Measurements from ENCODE around the gene ZFAND2A. TPM values are rescaled to one million over a fixed set of nuclear protein-coding genes. Genes with fewer than 3 reads are reported as not detected.
A peak's percentile ranks its signal among the peaks of the same experiment; 100 is the strongest.
"Not testable (repeated sequence)": the region's sequence is repeated elsewhere in the genome, so short reads cannot be mapped to it uniquely, and the experiment has no call there.

The ZFAND2A gene
- total RNA-seq, 2 donors from 2014 or later: 27.1 to 27.7 TPM

DNA sequence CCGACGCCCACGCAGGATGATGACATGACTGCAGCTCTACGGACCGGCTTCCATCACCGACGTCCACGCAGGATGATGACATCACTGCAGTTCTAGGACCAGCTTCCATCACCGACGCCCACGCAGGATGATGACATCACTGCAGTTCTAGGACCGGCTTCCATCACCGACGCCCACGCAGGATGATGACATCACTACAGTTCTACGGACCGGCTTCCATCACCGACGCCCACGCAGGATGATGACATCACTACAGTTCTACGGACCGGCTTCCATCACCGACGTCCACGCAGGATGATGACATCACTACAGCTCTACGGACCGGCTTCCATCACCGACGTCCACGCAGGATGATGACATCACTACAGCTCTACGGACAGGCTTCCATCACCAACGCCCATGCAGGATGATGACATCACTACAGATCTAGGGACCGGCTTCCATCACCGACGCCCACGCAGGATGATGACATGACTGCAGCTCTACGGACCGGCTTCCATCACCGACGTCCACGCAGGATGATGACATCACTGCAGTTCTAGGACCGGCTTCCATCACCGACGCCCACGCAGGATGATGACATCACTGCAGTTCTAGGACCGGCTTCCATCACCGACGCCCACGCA lies 43.5 kb downstream of the ZFAND2A start:
- H3K9me3 Mint-ChIP-seq; H3K36me3 Mint-ChIP-seq (ENCODE audit: low read depth); H3K27me3 Mint-ChIP-seq; ATAC-seq (replicated peaks); H3K4me3 Mint-ChIP-seq; H3K4me1 Mint-ChIP-seq: not testable (repeated sequence)
- H3K27ac Mint-ChIP-seq: peak overlapping the region; percentile 77

DNA sequence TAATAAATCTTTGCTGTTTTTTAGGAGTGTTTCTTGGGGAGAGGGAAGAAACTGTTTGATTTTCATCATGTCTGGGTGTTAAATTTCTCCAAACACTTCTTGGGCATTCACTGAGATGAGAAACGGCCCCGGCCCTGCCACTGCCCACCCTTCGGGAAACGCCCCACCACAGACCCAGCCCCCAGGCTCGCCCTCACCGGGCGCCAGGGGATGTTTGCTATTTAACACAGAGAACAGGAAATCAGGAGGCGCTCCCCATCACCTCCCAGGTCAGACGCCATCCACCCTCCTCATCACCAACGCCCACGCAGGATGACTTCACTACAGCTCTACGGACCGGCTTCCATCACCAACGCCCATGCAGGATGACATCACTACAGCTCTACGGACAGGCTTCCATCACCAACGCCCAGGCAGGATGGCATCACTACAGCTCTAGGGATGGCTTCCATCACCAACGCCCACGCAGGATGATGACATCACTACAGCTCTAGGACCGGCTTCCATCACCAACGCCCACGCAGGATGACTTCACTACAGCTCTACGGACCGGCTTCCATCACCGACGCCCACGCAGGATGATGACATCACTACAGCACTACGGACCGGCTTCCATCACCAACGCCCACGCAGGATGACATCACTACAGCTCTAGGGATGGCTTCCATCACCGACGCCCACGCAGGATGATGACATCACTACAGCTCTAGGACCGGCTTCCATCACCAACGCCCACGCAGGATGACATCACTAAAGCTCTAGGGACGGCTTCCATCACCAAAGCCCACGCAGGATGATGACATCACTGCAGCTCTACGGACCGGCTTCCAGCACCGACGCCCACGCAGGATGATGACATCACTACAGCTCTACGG lies 44.6 kb downstream of the ZFAND2A start:
- H3K4me3 Mint-ChIP-seq; H3K27me3 Mint-ChIP-seq; H3K36me3 Mint-ChIP-seq (ENCODE audit: low read depth); H3K4me1 Mint-ChIP-seq; ATAC-seq (replicated peaks); H3K9me3 Mint-ChIP-seq: not testable (repeated sequence)
- peak overlapping the region; percentile 77 for H3K27ac Mint-ChIP-seq

- peaks cover 7% of the 10 kb centered on the region for H3K36me3 Mint-ChIP-seq (ENCODE audit: low read depth)
- H3K4me1 Mint-ChIP-seq: peaks cover 6% of the 10 kb centered on the region
- no peaks in the 10 kb centered on the region for H3K9me3 Mint-ChIP-seq
- no peaks in the 10 kb centered on the region for H3K27me3 Mint-ChIP-seq
- H3K27ac Mint-ChIP-seq: no peak overlapping the region
- ATAC-seq (replicated peaks): no peak
- H3K4me3 Mint-ChIP-seq: no peak overlapping the region
These were observed 45.5 kb downstream of the ZFAND2A start for GRCh38 chr7:1114505-1114904.

DNA sequence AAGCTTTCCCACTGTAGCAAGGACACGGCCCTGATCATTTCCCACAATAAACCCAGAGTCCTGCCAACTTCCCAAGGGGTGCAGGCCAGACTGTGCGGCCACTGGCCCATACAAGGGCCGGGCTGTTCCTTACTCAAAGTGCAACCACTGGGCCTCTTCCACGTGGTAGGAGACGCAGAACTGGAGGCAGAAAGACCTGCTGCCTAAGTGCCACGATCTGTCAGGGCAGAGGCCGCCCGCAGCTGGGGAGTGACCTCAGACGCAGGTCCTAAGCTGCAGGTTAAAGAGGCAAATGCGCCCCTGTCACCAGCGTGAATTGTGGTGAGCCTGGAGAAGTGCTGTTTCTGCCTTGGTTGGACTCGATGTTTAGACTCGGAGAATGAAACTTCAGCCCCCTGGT lies 45.9 kb downstream of the ZFAND2A start:
- no peak overlapping the region for H3K4me3 Mint-ChIP-seq
- ATAC-seq (replicated peaks): no peak
- H3K36me3 Mint-ChIP-seq (ENCODE audit: low read depth): peaks cover 7% of the 10 kb centered on the region
- peaks cover 6% of the 10 kb centered on the region for H3K4me1 Mint-ChIP-seq
- H3K27me3 Mint-ChIP-seq: no peaks in the 10 kb centered on the region
- H3K9me3 Mint-ChIP-seq: no peaks in the 10 kb centered on the region
- H3K27ac Mint-ChIP-seq: no peak overlapping the region

GRCh38 chr7:1113548-1113885 lies 46.5 kb downstream of the ZFAND2A start:
- H3K4me1 Mint-ChIP-seq: peaks cover 6% of the 10 kb centered on the region
- no peak for ATAC-seq (replicated peaks)
- no peak overlapping the region for H3K27ac Mint-ChIP-seq
- H3K4me3 Mint-ChIP-seq: no peak overlapping the region
- peaks cover 7% of the 10 kb centered on the region for H3K36me3 Mint-ChIP-seq (ENCODE audit: low read depth)
- H3K27me3 Mint-ChIP-seq: no peaks in the 10 kb centered on the region
- no peaks in the 10 kb centered on the region for H3K9me3 Mint-ChIP-seq

DNA sequence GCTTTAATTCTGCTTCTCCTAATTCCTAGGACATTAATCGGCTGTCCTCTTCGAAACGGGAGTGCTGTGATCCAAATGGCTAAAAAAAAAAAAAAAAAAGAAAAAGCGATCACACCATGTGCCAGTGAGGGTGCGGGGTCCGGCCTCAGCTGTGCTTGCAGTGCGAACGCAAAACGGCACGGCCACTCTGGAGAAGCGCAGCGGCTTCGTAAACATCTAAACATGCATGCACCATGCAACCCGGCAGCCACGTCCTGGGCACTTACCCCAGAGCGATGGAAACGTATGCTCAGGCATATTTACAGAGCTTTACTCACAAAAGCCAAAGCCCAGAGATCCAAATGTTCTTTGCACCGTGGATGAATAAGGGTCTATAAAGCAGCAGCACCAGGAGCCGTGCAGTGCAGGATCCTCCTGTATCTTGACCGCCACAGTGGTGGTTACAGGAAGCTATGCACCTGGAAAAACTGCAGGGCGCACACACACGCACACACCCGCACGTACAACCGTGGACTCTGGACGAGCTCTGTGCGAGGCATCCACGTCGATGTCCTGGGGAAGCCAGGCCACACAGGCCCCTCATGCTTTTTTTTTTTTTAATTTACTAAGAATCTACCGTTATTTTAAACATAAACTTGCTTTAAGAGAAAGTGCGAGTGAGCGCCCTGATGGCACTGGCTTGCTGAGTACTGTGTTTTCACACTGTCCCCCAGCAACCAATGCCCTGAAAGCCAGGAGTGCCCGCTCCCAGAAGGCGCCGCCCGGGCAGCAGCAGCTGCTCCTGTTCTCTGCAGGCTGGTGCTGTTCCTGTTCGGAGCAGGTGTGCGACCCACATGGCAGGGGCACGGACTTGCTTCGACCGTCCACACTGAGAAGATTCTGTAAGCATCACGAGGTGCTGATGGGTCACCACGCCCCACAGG lies 47.1 kb downstream of the ZFAND2A start:
- no peak overlapping the region for H3K4me3 Mint-ChIP-seq
- no peak overlapping the region for H3K27ac Mint-ChIP-seq
- no peaks in the 10 kb centered on the region for H3K27me3 Mint-ChIP-seq
- no peaks in the 10 kb centered on the region for H3K9me3 Mint-ChIP-seq
- peaks cover 6% of the 10 kb centered on the region for H3K36me3 Mint-ChIP-seq (ENCODE audit: low read depth)
- ATAC-seq (replicated peaks): no peak
- peaks cover 5% of the 10 kb centered on the region for H3K4me1 Mint-ChIP-seq

DNA sequence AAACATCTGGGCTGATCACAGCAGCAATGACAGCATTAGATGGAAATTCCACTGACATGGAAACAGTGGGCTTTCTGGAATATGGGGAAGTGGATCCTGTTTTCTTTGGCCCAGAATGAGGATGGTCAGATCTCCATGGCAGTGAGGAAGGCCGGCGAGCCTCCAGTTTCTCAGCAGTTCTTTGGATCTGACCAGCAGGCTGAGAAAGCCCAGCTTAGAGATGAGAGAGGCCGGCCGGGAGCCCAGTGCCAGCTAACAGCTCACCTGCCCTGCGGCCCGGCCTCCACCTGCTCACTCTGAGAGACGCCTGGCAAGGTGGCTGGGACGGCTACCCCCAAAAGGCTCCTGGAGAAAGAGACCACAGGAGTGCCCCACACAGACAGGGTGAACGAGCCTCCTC lies 47.9 kb downstream of the ZFAND2A start:
- no peak for ATAC-seq (replicated peaks)
- Mint-ChIP-seq H3K4me3 (no peak overlapping the region), H3K4me1 (no peaks in the 10 kb centered on the region), H3K27ac (no peak overlapping the region), H3K9me3 (no peaks in the 10 kb centered on the region), H3K27me3 (no peaks in the 10 kb centered on the region), H3K36me3 (ENCODE audit: low read depth) (no peaks in the 10 kb centered on the region)

DNA sequence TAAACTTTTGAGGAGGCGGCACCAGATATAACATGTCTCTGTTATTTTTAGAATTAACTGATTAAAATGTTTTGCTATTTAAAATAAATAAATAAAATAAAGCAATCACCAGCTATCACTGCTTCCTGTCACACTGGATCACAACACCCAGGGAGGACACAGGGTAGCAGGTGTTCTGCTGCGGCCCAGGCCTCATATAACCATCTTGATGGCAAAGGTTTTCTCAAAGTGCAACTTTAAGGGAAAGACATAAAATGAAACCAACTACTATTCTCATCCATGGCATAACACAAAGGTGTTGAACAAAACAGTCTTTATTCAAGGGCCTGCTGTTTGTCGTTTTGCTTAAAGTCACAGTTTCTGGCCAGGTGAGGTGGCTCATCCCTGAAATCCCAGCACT lies 48.8 kb downstream of the ZFAND2A start:
- Mint-ChIP-seq H3K9me3 (no peaks in the 10 kb centered on the region), H3K27ac (no peak overlapping the region), H3K27me3 (no peaks in the 10 kb centered on the region), H3K4me1 (no peaks in the 10 kb centered on the region), H3K4me3 (no peak overlapping the region), H3K36me3 (ENCODE audit: low read depth) (no peaks in the 10 kb centered on the region)
- ATAC-seq (replicated peaks): no peak

DNA sequence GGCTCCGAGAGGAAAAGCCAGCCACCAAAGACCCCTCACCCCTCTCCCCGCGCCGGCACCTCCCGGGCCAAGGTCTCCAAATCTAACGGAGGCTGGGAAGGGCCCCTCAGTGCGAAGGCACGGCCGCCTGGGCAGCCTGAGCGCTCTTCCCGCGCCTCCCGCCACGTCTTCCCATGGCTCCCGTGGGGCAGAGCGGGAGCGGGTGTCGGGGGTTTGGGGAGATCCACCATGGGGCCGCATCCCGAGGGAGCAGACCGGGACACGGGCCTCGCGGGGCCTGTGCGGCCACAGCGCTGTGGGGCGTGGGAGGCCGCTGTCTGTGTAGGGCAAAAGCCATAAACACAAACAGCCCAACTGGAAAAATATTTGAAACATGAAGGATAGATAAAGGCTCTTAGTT lies 49.6 kb downstream of the ZFAND2A start:
- H3K27me3 Mint-ChIP-seq: no peaks in the 10 kb centered on the region
- ATAC-seq (replicated peaks): no peak
- no peak overlapping the region for H3K27ac Mint-ChIP-seq
- no peaks in the 10 kb centered on the region for H3K4me1 Mint-ChIP-seq
- H3K36me3 Mint-ChIP-seq (ENCODE audit: low read depth): no peaks in the 10 kb centered on the region
- H3K4me3 Mint-ChIP-seq: no peak overlapping the region
- H3K9me3 Mint-ChIP-seq: no peaks in the 10 kb centered on the region

DNA sequence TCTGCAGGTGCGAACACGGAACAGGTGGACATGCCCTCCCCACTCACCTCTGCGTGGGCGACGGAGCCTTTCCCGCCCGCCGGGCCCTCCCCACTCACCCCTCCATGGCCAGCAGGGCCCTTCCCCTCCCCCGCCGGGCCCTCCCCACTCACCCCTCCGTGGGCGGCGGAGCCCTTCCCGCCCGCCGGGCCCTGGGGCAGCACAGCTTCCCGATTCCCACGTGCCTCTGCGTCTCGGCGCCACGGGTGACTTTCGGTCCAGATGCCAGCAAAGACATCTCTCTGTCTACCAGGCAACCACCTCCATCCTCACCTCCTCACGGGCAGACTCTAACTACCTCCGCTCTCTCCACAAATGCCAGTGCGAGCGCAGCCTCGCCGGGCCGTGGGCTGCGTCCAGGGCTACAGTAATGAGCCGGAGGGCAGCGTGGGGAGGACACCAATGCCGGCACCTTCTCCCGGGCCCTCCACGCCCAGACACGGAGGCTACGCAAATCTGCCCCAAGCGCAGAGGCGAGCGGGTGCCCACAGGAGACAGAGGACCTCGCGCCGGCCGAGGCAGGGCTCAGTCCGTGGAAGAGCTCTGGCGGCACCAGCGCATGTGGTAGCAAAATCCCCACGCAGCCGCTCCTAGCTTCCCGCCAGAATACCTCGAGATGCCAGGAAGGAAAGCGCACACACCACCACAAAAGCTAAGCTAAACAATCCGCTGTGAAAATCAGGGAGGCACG lies 50.2 kb downstream of the ZFAND2A start:
- no peak overlapping the region for H3K4me3 Mint-ChIP-seq
- ATAC-seq (replicated peaks): no peak
- H3K9me3 Mint-ChIP-seq: no peaks in the 10 kb centered on the region
- H3K36me3 Mint-ChIP-seq (ENCODE audit: low read depth): no peaks in the 10 kb centered on the region
- H3K4me1 Mint-ChIP-seq: no peaks in the 10 kb centered on the region
- H3K27ac Mint-ChIP-seq: no peak overlapping the region
- no peaks in the 10 kb centered on the region for H3K27me3 Mint-ChIP-seq

- H3K36me3 Mint-ChIP-seq (ENCODE audit: low read depth): no peaks in the 10 kb centered on the region
- H3K27me3 Mint-ChIP-seq: no peaks in the 10 kb centered on the region
- no peak overlapping the region for H3K27ac Mint-ChIP-seq
- no peak for ATAC-seq (replicated peaks)
- no peak overlapping the region for H3K4me3 Mint-ChIP-seq
- H3K9me3 Mint-ChIP-seq: no peaks in the 10 kb centered on the region
- H3K4me1 Mint-ChIP-seq: peaks cover 3% of the 10 kb centered on the region
These were observed 51.6 kb downstream of the ZFAND2A start for GRCh38 chr7:1108264-1108920.

GRCh38 chr7:1106793-1107421 lies 53.1 kb downstream of the ZFAND2A start:
- no peak overlapping the region for H3K4me3 Mint-ChIP-seq
- H3K9me3 Mint-ChIP-seq: no peaks in the 10 kb centered on the region
- no peak for ATAC-seq (replicated peaks)
- H3K36me3 Mint-ChIP-seq (ENCODE audit: low read depth): no peaks in the 10 kb centered on the region
- no peak overlapping the region for H3K27ac Mint-ChIP-seq
- H3K4me1 Mint-ChIP-seq: peaks cover 7% of the 10 kb centered on the region
- no peaks in the 10 kb centered on the region for H3K27me3 Mint-ChIP-seq

GRCh38 chr7:1106063-1106792 lies 53.8 kb downstream of the ZFAND2A start:
- H3K27me3 Mint-ChIP-seq: no peaks in the 10 kb centered on the region
- no peak overlapping the region for H3K4me3 Mint-ChIP-seq
- ATAC-seq (replicated peaks): no peak
- H3K27ac Mint-ChIP-seq: no peak overlapping the region
- H3K4me1 Mint-ChIP-seq: peaks cover 7% of the 10 kb centered on the region
- H3K9me3 Mint-ChIP-seq: no peaks in the 10 kb centered on the region
- no peaks in the 10 kb centered on the region for H3K36me3 Mint-ChIP-seq (ENCODE audit: low read depth)
